ENCODE measurements around the gene AQP2. TPM values are rescaled to one million over a fixed set of nuclear protein-coding genes. Genes with fewer than 3 reads are reported as not detected.

AQP2 gene
- total RNA-seq, 1 donor from 2014 or later, result not detected

GRCh38 chr12:49932023-49932422 is 18.5 kb upstream of the AQP2 start:
- Mint-ChIP-seq H3K27ac (ENCODE audit: unreplicated experiment) (no peak overlapping the region), H3K4me3 (ENCODE audit: unreplicated experiment) (no peak overlapping the region), H3K9me3 (ENCODE audit: low read depth) (peaks cover 5% of the 10 kb centered on the region), H3K27me3 (ENCODE audit: low read depth) (no peaks in the 10 kb centered on the region), H3K4me1 (ENCODE audit: low read depth) (peaks cover 13% of the 10 kb centered on the region), H3K36me3 (ENCODE audit: low read depth) (no peaks in the 10 kb centered on the region)
- DNase-seq (ENCODE audit: low spot score), result no peak
- TF ChIP-seq, protein P1, sequence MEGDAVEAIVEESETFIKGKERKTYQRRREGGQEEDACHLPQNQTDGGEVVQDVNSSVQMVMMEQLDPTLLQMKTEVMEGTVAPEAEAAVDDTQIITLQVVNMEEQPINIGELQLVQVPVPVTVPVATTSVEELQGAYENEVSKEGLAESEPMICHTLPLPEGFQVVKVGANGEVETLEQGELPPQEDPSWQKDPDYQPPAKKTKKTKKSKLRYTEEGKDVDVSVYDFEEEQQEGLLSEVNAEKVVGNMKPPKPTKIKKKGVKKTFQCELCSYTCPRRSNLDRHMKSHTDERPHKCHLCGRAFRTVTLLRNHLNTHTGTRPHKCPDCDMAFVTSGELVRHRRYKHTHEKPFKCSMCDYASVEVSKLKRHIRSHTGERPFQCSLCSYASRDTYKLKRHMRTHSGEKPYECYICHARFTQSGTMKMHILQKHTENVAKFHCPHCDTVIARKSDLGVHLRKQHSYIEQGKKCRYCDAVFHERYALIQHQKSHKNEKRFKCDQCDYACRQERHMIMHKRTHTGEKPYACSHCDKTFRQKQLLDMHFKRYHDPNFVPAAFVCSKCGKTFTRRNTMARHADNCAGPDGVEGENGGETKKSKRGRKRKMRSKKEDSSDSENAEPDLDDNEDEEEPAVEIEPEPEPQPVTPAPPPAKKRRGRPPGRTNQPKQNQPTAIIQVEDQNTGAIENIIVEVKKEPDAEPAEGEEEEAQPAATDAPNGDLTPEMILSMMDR (IDR thresholded peaks at IDR 0.05), result no peak

DNA sequence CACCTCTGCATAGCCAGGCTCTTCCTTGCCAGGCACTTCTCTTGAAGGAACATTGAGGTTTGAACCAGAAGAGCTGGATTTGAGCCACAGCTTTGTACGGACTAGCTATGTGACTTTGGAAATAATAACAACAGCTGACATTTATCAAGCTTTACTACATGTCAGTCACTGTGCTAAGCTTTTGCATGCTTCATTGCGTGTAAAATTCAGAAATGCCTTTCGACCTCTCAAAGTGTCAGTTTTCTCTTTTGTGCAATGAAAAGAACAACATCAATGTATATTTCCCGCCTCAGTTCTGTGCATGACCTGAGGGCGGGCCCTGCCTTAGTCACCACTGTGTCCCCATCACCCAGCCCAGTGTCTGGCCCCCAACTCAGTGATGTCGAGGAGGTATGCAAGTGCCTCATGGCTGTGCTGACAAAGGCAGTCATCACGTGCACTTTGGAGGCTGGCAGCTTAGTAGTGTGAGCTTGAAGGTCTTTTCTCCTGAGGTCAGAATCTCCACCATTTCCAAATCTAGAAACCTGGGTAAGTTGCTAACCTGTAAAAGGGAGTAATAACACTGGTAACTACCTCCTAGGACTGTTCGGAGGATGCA is 17.9 kb upstream of the AQP2 start:
- no peak overlapping the region for H3K4me3 Mint-ChIP-seq (ENCODE audit: unreplicated experiment)
- H3K27me3 Mint-ChIP-seq (ENCODE audit: low read depth), result no peaks in the 10 kb centered on the region
- TF ChIP-seq, protein P1 (IDR thresholded peaks at IDR 0.05), result no peak
- H3K27ac Mint-ChIP-seq (ENCODE audit: unreplicated experiment), result no peak overlapping the region
- peaks cover 5% of the 10 kb centered on the region for H3K9me3 Mint-ChIP-seq (ENCODE audit: low read depth)
- no peak for DNase-seq (ENCODE audit: low spot score)
- H3K4me1 Mint-ChIP-seq (ENCODE audit: low read depth), result peaks cover 13% of the 10 kb centered on the region
- H3K36me3 Mint-ChIP-seq (ENCODE audit: low read depth), result no peaks in the 10 kb centered on the region

- TF ChIP-seq, protein P1 (IDR thresholded peaks at IDR 0.05), result no peak
- no peaks in the 10 kb centered on the region for H3K36me3 Mint-ChIP-seq (ENCODE audit: low read depth)
- no peak for DNase-seq (ENCODE audit: low spot score)
- H3K27me3 Mint-ChIP-seq (ENCODE audit: low read depth), result no peaks in the 10 kb centered on the region
- no peak overlapping the region for H3K27ac Mint-ChIP-seq (ENCODE audit: unreplicated experiment)
- H3K4me3 Mint-ChIP-seq (ENCODE audit: unreplicated experiment), result no peak overlapping the region
- peaks cover 5% of the 10 kb centered on the region for H3K9me3 Mint-ChIP-seq (ENCODE audit: low read depth)
- peaks cover 13% of the 10 kb centered on the region for H3K4me1 Mint-ChIP-seq (ENCODE audit: low read depth)
Measured at GRCh38 chr12:49933796-49934195, 16.7 kb upstream of the AQP2 start.

GRCh38 chr12:49934505-49934904 is 16.0 kb upstream of the AQP2 start:
- DNase-seq (ENCODE audit: low spot score), result no peak
- H3K27me3 Mint-ChIP-seq (ENCODE audit: low read depth), result no peaks in the 10 kb centered on the region
- peaks cover 13% of the 10 kb centered on the region for H3K4me1 Mint-ChIP-seq (ENCODE audit: low read depth)
- TF ChIP-seq, protein P1 (IDR thresholded peaks at IDR 0.05), result no peak
- no peaks in the 10 kb centered on the region for H3K36me3 Mint-ChIP-seq (ENCODE audit: low read depth)
- no peak overlapping the region for H3K27ac Mint-ChIP-seq (ENCODE audit: unreplicated experiment)
- H3K9me3 Mint-ChIP-seq (ENCODE audit: low read depth), result peaks cover 5% of the 10 kb centered on the region
- no peak overlapping the region for H3K4me3 Mint-ChIP-seq (ENCODE audit: unreplicated experiment)

GRCh38 chr12:49936925-49937324 is 13.6 kb upstream of the AQP2 start:
- H3K9me3 Mint-ChIP-seq (ENCODE audit: low read depth), result peaks cover 5% of the 10 kb centered on the region
- H3K36me3 Mint-ChIP-seq (ENCODE audit: low read depth), result no peaks in the 10 kb centered on the region
- H3K27me3 Mint-ChIP-seq (ENCODE audit: low read depth), result no peaks in the 10 kb centered on the region
- TF ChIP-seq, protein P1 (IDR thresholded peaks at IDR 0.05), result no peak
- H3K4me3 Mint-ChIP-seq (ENCODE audit: unreplicated experiment), result no peak overlapping the region
- DNase-seq (ENCODE audit: low spot score), result no peak
- no peak overlapping the region for H3K27ac Mint-ChIP-seq (ENCODE audit: unreplicated experiment)
- H3K4me1 Mint-ChIP-seq (ENCODE audit: low read depth), result peaks cover 13% of the 10 kb centered on the region
